GM18520 (cell line): Measurements from ENCODE around the gene CCDC92B.

Experiments used
- ATAC-seq: cut with Tn5 transposase; IDR thresholded peaks from one replicate; pipeline ENCODE4 v1.9.1; 2021; ENCODE audit not compliant: unreplicated experiment

The CCDC92B gene

GRCh38 chr17:2779545-2779944 is 30.1 kb upstream of the CCDC92B start:
- no peak for ATAC-seq

- ATAC-seq = no peak
Observed at GRCh38 chr17:2778489-2778888, 29.0 kb upstream of the CCDC92B start.

GRCh38 chr17:2777242-2777867 is 27.9 kb upstream of the CCDC92B start:
- no peak for ATAC-seq

- ATAC-seq = no peak
Observed at GRCh38 chr17:2776589-2777241, 27.3 kb upstream of the CCDC92B start.

- ATAC-seq = no peak
Observed at GRCh38 chr17:2775206-2775605, 25.8 kb upstream of the CCDC92B start.

- ATAC-seq = no peak
Observed at GRCh38 chr17:2770129-2770528, 20.7 kb upstream of the CCDC92B start.

GRCh38 chr17:2758870-2759269 is 9.4 kb upstream of the CCDC92B start:
- ATAC-seq = no peak

GRCh38 chr17:2755891-2756724 is 6.7 kb upstream of the CCDC92B start:
- ATAC-seq = no peak

GRCh38 chr17:2751491-2751890 is 2.0 kb upstream of the CCDC92B start:
- no peak for ATAC-seq

- ATAC-seq = no peak
Observed at GRCh38 chr17:2750721-2751120, 1.3 kb upstream of the CCDC92B start.

GRCh38 chr17:2749784-2750181 is 331 bp upstream of the CCDC92B start:
- no peak for ATAC-seq

GRCh38 chr17:2745317-2746037 is 4.0 kb downstream of the CCDC92B start:
- no peak for ATAC-seq

GRCh38 chr17:2737693-2738092 is 11.8 kb downstream of the CCDC92B start:
- no peak for ATAC-seq

GRCh38 chr17:2736956-2737355 is 12.5 kb downstream of the CCDC92B start:
- no peak for ATAC-seq

GRCh38 chr17:2735896-2736295 is 13.6 kb downstream of the CCDC92B start:
- no peak for ATAC-seq

- ATAC-seq = no peak
Observed at GRCh38 chr17:2734939-2735338, 14.5 kb downstream of the CCDC92B start.

GRCh38 chr17:2731807-2732206 is 17.6 kb downstream of the CCDC92B start:
- no peak for ATAC-seq

GRCh38 chr17:2730764-2731353 is 18.6 kb downstream of the CCDC92B start:
- ATAC-seq = no peak

GRCh38 chr17:2724784-2725164 is 24.7 kb downstream of the CCDC92B start:
- no peak for ATAC-seq

- no peak for ATAC-seq
Observed at GRCh38 chr17:2723997-2724783, 25.3 kb downstream of the CCDC92B start.
